Measurements from ENCODE around the gene USP34.

The USP34 gene

GRCh38 chr2:61291851-61292575 lies 178.9 kb downstream of the USP34 start:
- no peak for DNase-seq (ENCODE audit: low spot score)

GRCh38 chr2:61288070-61288841 lies 182.6 kb downstream of the USP34 start:
- no peak for DNase-seq (ENCODE audit: low spot score)

- no peak for DNase-seq (ENCODE audit: low spot score)
Observed at GRCh38 chr2:61287254-61287653, 183.6 kb downstream of the USP34 start.

GRCh38 chr2:61283443-61284160 lies 187.3 kb downstream of the USP34 start:
- DNase-seq (ENCODE audit: low spot score), result no peak

- no peak for DNase-seq (ENCODE audit: low spot score)
Observed at GRCh38 chr2:61282104-61282590, 188.7 kb downstream of the USP34 start.

- DNase-seq (ENCODE audit: low spot score), result no peak
Observed at GRCh38 chr2:61281321-61281720, 189.6 kb downstream of the USP34 start.

GRCh38 chr2:61277756-61278155 lies 193.1 kb downstream of the USP34 start:
- no peak for DNase-seq (ENCODE audit: low spot score)

- no peak for DNase-seq (ENCODE audit: low spot score)
Observed at GRCh38 chr2:61275575-61276184, 195.2 kb downstream of the USP34 start.

- DNase-seq (ENCODE audit: low spot score), result no peak
Observed at GRCh38 chr2:61272421-61273070, 198.3 kb downstream of the USP34 start.

- DNase-seq (ENCODE audit: low spot score), result no peak
Observed at GRCh38 chr2:61268249-61268648, 202.6 kb downstream of the USP34 start.

- no peak for DNase-seq (ENCODE audit: low spot score)
Observed at GRCh38 chr2:61266632-61267505, 204.0 kb downstream of the USP34 start.

- no peak for DNase-seq (ENCODE audit: low spot score)
Observed at GRCh38 chr2:61263830-61264229, 207.1 kb downstream of the USP34 start.

- DNase-seq (ENCODE audit: low spot score), result no peak
Observed at GRCh38 chr2:61262699-61263098, 208.2 kb downstream of the USP34 start.

GRCh38 chr2:61257446-61257845 lies 213.4 kb downstream of the USP34 start:
- DNase-seq (ENCODE audit: low spot score), result no peak

- DNase-seq (ENCODE audit: low spot score), result peak; percentile 37
Observed at GRCh38 chr2:61255580-61256437, 215.1 kb downstream of the USP34 start.

- DNase-seq (ENCODE audit: low spot score), result no peak
Observed at GRCh38 chr2:61254536-61254935, 216.4 kb downstream of the USP34 start.

- DNase-seq (ENCODE audit: low spot score), result peak; percentile 19
Observed at GRCh38 chr2:61253136-61253535, 217.8 kb downstream of the USP34 start.

- DNase-seq (ENCODE audit: low spot score), result no peak
Observed at GRCh38 chr2:61252031-61252430, 218.9 kb downstream of the USP34 start.

- no peak for DNase-seq (ENCODE audit: low spot score)
Observed at GRCh38 chr2:61249521-61250071, 221.3 kb downstream of the USP34 start.
